Progenitor cell of endocrine pancreas (in vitro differentiated cells): Measurements from ENCODE around the gene ANKRD34A. TPM values are rescaled to one million over a fixed set of nuclear protein-coding genes. Genes with fewer than 3 reads are reported as not detected.
"Not testable (repeated sequence)": the region's sequence is repeated elsewhere in the genome, so short reads cannot be mapped to it uniquely, and the experiment has no call there.

ENCODE experiments used
- DNase-seq: peaks from one replicate; pipeline ENCODE4 v3.0.0; 2021; ENCODE audit warnings: low spot score; ENCODE audit not compliant: unreplicated experiment
- H3K27ac Mint-ChIP-seq: 2 replicates; pipeline ENCODE4 v1.8.0; 2021; ENCODE audit warnings: mild to moderate bottlenecking, moderate library complexity, mixed read lengths
- H3K27me3 Mint-ChIP-seq: 2 replicates; pipeline ENCODE4 v1.8.0; 2021; ENCODE audit warnings: mixed read lengths
- H3K36me3 Mint-ChIP-seq: 2 replicates; pipeline ENCODE4 v1.8.0; 2022; ENCODE audit warnings: mixed read lengths; ENCODE audit not compliant: insufficient read depth
- H3K4me1 Mint-ChIP-seq: 2 replicates; pipeline ENCODE4 v1.8.0; 2021; ENCODE audit warnings: low read depth, mixed read lengths
- H3K4me3 Mint-ChIP-seq: 2 replicates; pipeline ENCODE4 v1.8.0; 2021; ENCODE audit warnings: low read depth, mild to moderate bottlenecking, moderate library complexity, mixed read lengths
- H3K9me3 Mint-ChIP-seq: 2 replicates; pipeline ENCODE4 v1.8.0; 2021; ENCODE audit warnings: low read depth, mixed read lengths
- total RNA-seq: library from RNA; stranded (reverse); gene quantifications from 2 replicates; pipeline ENCODE4 v1.2.1, GENCODE V29; 2021
- TF ChIP-seq, protein P1 (sequence below): fragments of 200-600 bp; sonication (generic); IDR thresholded peaks from one replicate; pipeline ENCODE4 v1.5.0; 2021; ENCODE audit warnings: antibody characterized with exemption, mild to moderate bottlenecking; ENCODE audit not compliant: unreplicated experiment

Gene ANKRD34A
- total RNA-seq, 1 donor from 2014 or later: 0.22 TPM

DNA sequence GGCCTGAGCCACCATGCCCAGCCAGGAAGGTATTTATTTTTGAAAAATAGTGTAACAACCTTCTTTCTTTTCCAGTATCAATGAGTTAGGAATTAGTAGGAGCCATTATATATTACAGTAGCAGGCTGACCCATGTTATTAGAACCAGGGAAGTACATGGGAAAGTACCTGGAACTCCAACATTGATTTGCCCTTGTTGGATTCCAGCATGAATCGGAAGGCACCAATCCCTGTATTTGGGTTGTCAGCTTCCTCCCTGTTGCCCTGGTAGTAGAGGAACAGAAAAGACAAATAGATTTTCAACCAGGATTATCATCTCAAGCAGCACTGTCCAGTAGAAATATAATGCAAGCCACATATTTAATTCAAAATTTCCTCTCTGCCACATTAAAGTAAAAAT lies 26.9 kb downstream of the ANKRD34A start:
- Mint-ChIP-seq H3K4me1 (peaks cover 12% of the 10 kb centered on the region), H3K9me3 (no peaks in the 10 kb centered on the region), H3K27ac (no peak overlapping the region), H3K4me3 (no peak overlapping the region), H3K27me3 (peaks cover 9% of the 10 kb centered on the region), H3K36me3 (no peaks in the 10 kb centered on the region)
- DNase-seq: no peak
- TF ChIP-seq, protein P1, sequence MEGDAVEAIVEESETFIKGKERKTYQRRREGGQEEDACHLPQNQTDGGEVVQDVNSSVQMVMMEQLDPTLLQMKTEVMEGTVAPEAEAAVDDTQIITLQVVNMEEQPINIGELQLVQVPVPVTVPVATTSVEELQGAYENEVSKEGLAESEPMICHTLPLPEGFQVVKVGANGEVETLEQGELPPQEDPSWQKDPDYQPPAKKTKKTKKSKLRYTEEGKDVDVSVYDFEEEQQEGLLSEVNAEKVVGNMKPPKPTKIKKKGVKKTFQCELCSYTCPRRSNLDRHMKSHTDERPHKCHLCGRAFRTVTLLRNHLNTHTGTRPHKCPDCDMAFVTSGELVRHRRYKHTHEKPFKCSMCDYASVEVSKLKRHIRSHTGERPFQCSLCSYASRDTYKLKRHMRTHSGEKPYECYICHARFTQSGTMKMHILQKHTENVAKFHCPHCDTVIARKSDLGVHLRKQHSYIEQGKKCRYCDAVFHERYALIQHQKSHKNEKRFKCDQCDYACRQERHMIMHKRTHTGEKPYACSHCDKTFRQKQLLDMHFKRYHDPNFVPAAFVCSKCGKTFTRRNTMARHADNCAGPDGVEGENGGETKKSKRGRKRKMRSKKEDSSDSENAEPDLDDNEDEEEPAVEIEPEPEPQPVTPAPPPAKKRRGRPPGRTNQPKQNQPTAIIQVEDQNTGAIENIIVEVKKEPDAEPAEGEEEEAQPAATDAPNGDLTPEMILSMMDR: no peak

DNA sequence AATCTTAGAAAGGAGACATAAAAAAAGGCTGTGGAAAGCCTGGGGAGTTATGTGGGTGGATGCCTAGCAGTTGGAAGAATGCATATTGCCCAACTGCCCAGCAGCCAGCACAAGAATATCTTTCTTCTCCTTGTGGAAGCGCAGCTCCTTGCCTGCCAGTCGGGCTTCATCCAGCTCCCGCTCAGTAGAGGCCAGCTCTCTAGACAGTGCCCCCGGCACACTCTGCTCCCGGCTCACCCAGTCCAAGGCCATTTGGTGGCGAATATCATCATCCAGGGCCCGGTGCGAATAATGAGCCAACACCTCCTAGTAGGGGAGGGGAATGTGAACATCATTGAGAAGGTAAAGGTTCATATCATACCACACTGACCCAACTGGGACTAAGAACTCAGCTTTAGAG lies 28.1 kb downstream of the ANKRD34A start:
- DNase-seq: no peak
- TF ChIP-seq, protein P1: no peak
- H3K27me3 Mint-ChIP-seq: peaks cover 4% of the 10 kb centered on the region
- H3K27ac Mint-ChIP-seq: no peak overlapping the region
- H3K9me3 Mint-ChIP-seq: no peaks in the 10 kb centered on the region
- H3K4me1 Mint-ChIP-seq: peaks cover 14% of the 10 kb centered on the region
- H3K4me3 Mint-ChIP-seq: no peak overlapping the region
- no peaks in the 10 kb centered on the region for H3K36me3 Mint-ChIP-seq

GRCh38 chr1:145935708-145936107 lies 28.7 kb downstream of the ANKRD34A start:
- no peak overlapping the region for H3K4me3 Mint-ChIP-seq
- DNase-seq: no peak
- peaks cover 14% of the 10 kb centered on the region for H3K4me1 Mint-ChIP-seq
- TF ChIP-seq, protein P1: no peak
- no peak overlapping the region for H3K27ac Mint-ChIP-seq
- no peaks in the 10 kb centered on the region for H3K36me3 Mint-ChIP-seq
- no peaks in the 10 kb centered on the region for H3K9me3 Mint-ChIP-seq
- H3K27me3 Mint-ChIP-seq: peaks cover 4% of the 10 kb centered on the region

DNA sequence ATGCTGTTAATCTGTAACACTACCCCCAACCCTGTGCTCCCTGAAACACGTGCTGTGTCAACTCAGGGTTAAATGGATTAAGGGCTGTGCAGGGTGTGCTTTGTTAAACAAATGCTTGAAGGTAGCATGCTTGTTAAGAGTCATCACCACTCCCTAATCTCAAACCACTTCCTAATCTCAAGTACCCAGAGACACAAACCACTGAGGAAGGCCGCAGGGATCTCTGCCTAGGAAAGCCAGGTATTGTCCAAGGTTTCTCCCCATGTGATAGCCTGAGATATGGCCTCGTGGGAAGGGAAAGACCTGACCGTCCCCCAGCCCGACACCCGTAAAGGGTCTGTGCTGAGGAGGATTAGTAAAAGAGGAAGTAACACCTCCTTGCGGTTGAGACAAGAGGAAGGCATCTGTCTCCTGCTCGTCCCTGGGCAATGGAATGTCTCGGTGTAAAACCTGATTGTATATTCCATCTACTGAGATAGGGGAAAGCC lies 31.8 kb downstream of the ANKRD34A start:
- not testable (repeated sequence) for H3K27me3 Mint-ChIP-seq, H3K36me3 Mint-ChIP-seq, H3K4me3 Mint-ChIP-seq, DNase-seq, H3K9me3 Mint-ChIP-seq
- Mint-ChIP-seq H3K4me1 (peaks cover 16% of the 10 kb centered on the region), H3K27ac (peak overlapping the region; percentile 89)

GRCh38 chr1:145927916-145928643 lies 36.3 kb downstream of the ANKRD34A start:
- Mint-ChIP-seq H3K27me3 (no peaks in the 10 kb centered on the region), H3K27ac (no peak overlapping the region), H3K4me3 (peak overlapping the region; percentile 69), H3K9me3 (no peaks in the 10 kb centered on the region), H3K4me1 (peaks cover 12% of the 10 kb centered on the region), H3K36me3 (peaks cover 2% of the 10 kb centered on the region)
- no peak for DNase-seq
- TF ChIP-seq, protein P1: no peak
